ENCODE results near the gene IL13.

Gene IL13

DNA sequence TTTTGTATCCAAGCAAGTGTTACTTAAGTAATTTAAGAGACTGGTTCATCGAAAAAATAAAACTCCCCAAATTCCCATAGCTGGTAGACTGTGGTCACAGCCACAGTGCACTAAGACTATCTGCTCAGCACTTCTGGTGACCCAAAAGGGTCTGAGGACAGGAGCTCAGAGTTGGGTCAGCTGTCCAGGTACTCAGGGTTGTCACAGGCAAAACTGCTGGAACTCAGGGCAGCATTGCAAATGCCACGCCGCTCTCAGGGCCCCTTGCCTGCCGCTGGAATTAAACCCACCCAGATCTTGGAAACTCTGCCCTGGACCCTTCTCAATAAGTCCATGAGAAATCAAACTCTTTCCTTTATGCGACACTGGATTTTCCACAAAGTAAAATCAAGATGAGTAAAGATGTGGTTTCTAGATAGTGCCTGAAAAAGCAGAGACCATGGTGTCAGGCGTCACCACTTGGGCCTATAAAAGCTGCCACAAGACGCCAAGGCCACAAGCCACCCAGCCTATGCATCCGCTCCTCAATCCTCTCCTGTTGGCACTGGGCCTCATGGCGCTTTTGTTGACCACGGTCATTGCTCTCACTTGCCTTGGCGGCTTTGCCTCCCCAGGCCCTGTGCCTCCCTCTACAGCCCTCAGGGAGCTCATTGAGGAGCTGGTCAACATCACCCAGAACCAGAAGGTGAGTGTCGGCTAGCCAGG is at the start of gene IL13:
TSS of gene IL13 (plus strand) at position 498 of the 705 bp plus-strand sequence. CDS start at position 512, 14 bp downstream.
- no peak for DNase-seq (ENCODE audit: low spot score)
- TF ChIP-seq, protein P1, sequence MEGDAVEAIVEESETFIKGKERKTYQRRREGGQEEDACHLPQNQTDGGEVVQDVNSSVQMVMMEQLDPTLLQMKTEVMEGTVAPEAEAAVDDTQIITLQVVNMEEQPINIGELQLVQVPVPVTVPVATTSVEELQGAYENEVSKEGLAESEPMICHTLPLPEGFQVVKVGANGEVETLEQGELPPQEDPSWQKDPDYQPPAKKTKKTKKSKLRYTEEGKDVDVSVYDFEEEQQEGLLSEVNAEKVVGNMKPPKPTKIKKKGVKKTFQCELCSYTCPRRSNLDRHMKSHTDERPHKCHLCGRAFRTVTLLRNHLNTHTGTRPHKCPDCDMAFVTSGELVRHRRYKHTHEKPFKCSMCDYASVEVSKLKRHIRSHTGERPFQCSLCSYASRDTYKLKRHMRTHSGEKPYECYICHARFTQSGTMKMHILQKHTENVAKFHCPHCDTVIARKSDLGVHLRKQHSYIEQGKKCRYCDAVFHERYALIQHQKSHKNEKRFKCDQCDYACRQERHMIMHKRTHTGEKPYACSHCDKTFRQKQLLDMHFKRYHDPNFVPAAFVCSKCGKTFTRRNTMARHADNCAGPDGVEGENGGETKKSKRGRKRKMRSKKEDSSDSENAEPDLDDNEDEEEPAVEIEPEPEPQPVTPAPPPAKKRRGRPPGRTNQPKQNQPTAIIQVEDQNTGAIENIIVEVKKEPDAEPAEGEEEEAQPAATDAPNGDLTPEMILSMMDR (IDR thresholded peaks at IDR 0.05; ENCODE audit: extremely low read depth, insufficient read depth, missing control alignments) = no peak
- in situ Hi-C loops (cut with MboI; ENCODE audit: low pct_unique_long_range_greater_than_20kb, low sequenced_read_pairs, unreplicated experiment) = no loop called here

DNA sequence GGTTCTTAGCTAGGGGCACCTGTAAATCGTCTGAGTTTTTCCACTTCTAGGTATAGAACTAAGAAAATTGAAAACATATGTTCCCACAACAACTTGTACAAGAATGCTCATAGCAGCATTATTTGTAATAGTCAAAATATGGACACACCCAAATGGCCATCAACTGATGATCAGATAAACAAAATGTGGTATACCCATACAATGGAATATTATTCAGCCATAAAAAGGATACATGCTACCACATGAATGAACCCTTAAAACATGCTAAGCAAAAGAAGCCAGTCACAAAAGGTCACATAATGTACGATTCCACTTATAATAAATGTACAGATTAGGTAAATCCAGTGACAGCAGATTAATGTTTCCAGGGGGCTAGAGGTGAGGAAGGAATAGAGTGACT is 46.0 kb upstream of the IL13 start:
- DNase-seq (ENCODE audit: low spot score) = no peak
- in situ Hi-C loops (cut with MboI; ENCODE audit: low pct_unique_long_range_greater_than_20kb, low sequenced_read_pairs, unreplicated experiment) = no loop called here
- TF ChIP-seq, protein P1 (IDR thresholded peaks at IDR 0.05; ENCODE audit: extremely low read depth, insufficient read depth, missing control alignments) = no peak

GRCh38 chr5:132612846-132613245 is 45.1 kb upstream of the IL13 start:
- TF ChIP-seq, protein P1 (IDR thresholded peaks at IDR 0.05; ENCODE audit: extremely low read depth, insufficient read depth, missing control alignments) = no peak
- no peak for DNase-seq (ENCODE audit: low spot score)
- in situ Hi-C loops (cut with MboI; ENCODE audit: low pct_unique_long_range_greater_than_20kb, low sequenced_read_pairs, unreplicated experiment) = no loop called here

- in situ Hi-C loops (cut with MboI; ENCODE audit: low pct_unique_long_range_greater_than_20kb, low sequenced_read_pairs, unreplicated experiment) = no loop called here
- TF ChIP-seq, protein P1 (IDR thresholded peaks at IDR 0.05; ENCODE audit: extremely low read depth, insufficient read depth, missing control alignments) = no peak
- DNase-seq (ENCODE audit: low spot score) = no peak
Observed at GRCh38 chr5:132621699-132622098, 36.3 kb upstream of the IL13 start.

DNA sequence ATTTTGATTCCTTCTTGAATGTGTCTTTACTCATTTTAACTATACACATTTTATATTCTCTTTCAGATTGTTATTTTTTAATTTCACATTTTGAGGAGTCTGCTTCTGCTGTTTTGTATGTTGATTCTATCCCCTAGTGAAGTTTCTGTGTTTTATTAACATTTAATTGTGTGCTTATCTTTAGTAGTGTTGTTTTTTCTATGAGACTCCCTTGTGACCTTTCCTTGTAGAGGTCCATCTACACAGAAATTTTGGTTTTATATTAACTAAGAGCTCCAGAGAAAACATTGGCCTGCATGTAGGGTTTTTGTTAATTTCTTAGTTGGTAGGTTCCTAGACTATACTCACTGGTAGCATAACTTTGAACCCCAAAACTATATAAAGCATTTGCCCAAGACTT is 35.4 kb upstream of the IL13 start:
- DNase-seq (ENCODE audit: low spot score) = no peak
- in situ Hi-C loops (cut with MboI; ENCODE audit: low pct_unique_long_range_greater_than_20kb, low sequenced_read_pairs, unreplicated experiment) = no loop called here
- TF ChIP-seq, protein P1 (IDR thresholded peaks at IDR 0.05; ENCODE audit: extremely low read depth, insufficient read depth, missing control alignments) = no peak

DNA sequence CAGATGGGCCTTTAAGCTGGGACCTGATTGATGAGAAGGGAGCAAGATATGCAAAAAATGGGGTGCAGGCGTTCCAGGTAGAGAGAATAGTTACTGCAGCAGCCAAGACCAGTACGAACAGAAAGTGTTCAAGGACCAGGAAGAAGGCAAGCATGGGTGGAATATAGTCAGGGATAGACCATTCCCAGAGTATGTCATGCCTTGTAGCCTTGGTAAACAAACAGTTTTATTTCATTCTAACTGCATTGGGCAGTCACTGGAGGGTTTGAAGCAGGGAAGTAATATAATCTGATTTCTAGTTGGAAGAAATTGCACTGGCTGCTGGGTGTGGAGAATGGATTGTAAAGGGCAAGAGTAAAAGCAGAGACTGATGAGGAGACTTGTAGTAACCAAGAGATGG is 30.5 kb upstream of the IL13 start:
- TF ChIP-seq, protein P1 (IDR thresholded peaks at IDR 0.05; ENCODE audit: extremely low read depth, insufficient read depth, missing control alignments) = no peak
- DNase-seq (ENCODE audit: low spot score) = no peak
- in situ Hi-C loops (cut with MboI; ENCODE audit: low pct_unique_long_range_greater_than_20kb, low sequenced_read_pairs, unreplicated experiment) = no loop called here
